ENCODE data around the gene SUB1.
"Not testable (repeated sequence)": the region's sequence is repeated elsewhere in the genome, so short reads cannot be mapped to it uniquely, and the experiment has no call there.

The SUB1 gene

GRCh38 chr5:32600054-32600622 is 14.8 kb downstream of the SUB1 start:
- no peak for DNase-seq (ENCODE audit: low read depth in 2 of 2)

GRCh38 chr5:32601623-32602295 is 16.4 kb downstream of the SUB1 start:
- DNase-seq (ENCODE audit: low read depth in 2 of 2): no peak

- DNase-seq (ENCODE audit: low read depth in 2 of 2): no peak
Observed at GRCh38 chr5:32602906-32603305, 17.5 kb downstream of the SUB1 start.

DNA sequence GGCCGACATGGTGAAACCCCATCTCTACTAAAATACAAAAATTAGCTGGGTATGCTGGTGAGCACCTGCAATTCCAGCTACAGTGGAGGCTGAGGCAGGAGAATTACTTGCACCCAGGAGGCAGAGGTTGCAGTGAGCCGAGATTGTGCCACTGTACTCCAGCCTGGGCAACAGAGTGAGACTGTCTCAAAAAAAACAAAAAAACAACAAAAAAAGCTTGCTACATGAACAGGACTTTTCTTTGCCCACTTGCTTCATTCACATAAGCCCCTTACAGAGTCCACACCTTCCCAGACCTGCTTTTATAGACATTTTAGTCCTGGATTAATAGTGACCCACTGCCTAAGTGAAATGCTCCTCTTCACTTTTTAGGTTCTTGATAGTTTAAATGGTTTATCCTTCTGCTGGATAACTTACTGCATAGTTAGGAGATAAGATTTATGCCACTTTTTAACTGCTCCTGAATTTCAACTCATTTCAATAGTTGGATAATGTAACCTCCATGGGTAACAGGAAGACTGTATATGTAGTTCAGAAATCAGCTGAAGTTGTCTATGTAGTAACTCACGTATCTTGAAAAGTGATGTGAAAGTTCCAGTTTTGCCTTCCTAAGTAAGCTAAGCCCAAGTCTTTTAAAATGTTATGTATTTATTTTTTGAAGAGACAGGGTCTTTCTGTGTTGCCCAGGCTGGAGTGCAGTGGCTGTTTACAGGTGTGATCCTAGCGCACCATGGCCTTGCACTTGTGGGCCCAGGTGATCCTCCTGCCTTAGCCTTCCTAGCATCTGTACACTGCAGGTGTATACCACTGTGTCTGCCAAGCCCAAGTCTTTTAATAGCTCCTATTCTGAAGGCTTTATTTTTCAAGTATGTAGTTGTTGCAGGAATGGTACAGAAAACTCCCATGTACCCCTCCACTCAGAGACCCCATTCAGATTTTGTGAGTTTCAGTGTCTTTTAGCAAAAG is 19.7 kb downstream of the SUB1 start:
- no peak for DNase-seq (ENCODE audit: low read depth in 2 of 2)

DNA sequence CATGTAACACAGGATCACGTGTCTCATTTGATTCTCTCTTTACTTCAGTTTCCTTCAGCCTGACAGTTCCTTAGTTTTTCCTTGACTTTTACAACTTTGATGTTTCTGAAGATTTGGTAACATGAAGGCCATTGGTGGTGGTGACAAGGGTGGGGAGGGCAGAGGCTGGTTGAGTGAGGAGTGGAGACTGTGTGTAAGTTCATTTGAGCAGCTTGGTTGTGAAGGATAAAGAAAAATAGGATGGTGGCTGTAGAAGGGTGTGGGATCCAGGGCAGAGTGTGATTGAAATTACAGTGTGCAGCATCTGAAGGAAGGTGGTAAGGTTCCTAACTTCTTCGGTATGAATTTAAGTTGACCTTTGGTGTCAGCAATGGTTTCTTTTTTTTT is 20.4 kb downstream of the SUB1 start:
- DNase-seq (ENCODE audit: low read depth in 2 of 2): no peak

GRCh38 chr5:32612134-32612888 is 27.0 kb downstream of the SUB1 start:
- no peak for DNase-seq (ENCODE audit: low read depth in 2 of 2)

- DNase-seq (ENCODE audit: low read depth in 2 of 2): peak; percentile 63 to 77
Observed at GRCh38 chr5:32613050-32613672, 27.8 kb downstream of the SUB1 start.

DNA sequence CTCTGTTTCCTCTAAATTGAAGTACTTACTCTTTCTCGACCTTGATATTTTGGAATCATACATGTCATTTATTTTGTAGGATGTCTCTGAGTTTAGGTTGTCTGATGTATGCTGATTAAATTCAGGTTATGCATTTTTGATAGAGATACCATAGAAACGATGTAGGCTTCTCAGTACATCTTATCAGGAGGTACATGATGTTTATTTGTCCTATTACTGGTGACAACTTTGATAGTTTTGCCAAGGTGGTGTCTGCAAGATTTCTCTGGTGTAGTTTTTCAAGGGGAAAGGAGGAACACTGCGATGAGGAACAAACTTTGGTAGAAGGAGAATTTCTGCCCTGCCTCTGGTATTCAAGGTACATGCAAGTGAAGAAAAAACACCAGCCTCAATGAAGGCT is 29.9 kb downstream of the SUB1 start:
- DNase-seq (ENCODE audit: low read depth in 2 of 2): no peak

- DNase-seq (ENCODE audit: low read depth in 2 of 2): no peak
Observed at GRCh38 chr5:32618962-32619361, 33.6 kb downstream of the SUB1 start.

DNA sequence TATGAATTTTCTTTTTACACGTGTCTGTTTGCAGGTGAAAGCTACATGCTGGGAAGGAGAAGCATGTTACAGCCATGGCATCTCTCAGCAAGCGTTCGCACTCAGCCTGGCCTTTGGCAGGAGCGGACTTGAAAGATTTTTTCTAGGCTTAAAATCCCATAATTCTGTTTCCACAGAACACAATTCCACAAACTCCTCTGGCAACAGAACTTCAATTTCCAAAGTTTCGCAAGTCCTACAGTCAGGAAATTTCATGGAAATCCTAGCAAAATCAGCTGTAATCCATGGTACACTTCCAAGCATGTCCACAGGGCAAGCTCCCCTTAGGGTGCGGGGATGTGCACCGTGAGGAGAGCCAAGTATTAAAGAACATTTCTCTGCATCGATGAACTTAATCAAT is 35.9 kb downstream of the SUB1 start:
- no peak for DNase-seq (ENCODE audit: low read depth in 2 of 2)

DNA sequence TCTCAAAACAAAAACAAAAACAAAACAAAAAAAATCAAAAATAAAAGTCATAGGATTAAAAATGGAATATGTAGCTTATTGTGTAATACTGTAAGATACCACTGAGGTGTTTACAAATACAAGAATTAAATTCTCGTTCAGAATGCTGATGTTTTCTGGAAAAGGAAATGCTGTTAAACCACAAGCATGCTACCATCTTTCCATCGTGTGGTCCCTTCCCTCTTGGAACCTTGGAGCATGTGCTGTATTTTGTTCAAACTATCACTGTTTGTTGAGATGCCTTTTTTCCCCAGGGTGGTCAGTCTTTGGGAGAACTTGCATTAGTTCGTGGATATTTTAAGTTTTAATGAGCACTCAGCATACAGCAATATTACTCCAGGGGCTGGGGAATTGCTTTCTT is 39.7 kb downstream of the SUB1 start:
- DNase-seq (ENCODE audit: low read depth in 2 of 2): no peak

DNA sequence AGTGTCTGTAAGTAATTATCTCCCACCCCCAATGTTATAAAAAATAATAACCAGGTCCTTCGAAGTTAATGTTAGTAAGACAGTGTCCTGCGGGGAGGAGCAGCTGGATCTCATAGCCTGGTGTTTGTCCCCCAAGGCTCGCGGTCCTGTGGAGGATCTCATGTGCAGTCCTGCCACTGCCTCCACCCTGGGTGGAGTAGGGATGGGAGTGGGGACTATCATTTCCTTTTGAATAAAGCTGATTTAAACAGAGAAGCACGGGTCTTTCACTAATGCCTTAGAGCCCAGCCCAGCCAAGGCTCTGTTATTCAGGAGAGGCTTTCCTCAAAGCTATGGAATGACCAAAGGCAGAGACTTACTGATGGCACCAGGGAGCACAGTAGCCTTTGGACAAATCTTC is 40.2 kb downstream of the SUB1 start:
- DNase-seq (ENCODE audit: low read depth in 2 of 2): no peak

DNA sequence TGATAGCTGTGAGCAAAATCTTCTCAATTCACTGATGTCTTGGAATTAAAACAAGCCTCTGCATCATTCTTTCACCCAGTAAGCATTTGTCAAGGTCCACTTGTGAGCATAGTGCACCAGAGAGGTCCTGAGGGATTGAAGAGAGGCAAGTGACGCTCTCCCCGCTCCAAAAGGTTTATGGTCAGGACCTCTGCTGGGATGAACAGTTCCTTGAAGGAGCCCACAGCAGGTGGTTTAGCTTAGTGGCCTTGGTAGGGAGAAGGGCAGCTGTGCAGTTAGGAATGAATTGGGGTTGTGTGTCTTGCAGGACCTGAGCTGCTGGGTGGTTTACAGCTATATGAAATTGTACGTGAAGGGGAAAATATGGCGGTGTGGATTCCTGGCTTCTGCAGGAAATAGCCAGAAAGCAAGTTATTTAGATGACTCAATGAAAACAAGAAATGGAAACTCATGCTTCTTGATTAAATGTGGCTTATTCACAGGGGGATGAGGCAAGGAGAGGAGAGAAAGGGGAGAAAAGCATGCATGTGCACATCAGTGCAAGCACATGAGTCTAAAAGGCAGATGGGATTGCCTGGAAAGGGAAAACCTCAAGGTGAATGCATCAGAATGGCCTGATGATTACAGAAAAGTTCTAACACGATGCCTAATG is 42.0 kb downstream of the SUB1 start:
- DNase-seq (ENCODE audit: low read depth in 2 of 2): no peak

- DNase-seq (ENCODE audit: low read depth in 2 of 2): no peak
Observed at GRCh38 chr5:32628049-32628844, 42.9 kb downstream of the SUB1 start.

GRCh38 chr5:32630867-32631491 is 45.6 kb downstream of the SUB1 start:
- DNase-seq (ENCODE audit: low read depth in 2 of 2): no peak

- DNase-seq (ENCODE audit: low read depth in 2 of 2): not testable (repeated sequence)
Observed at GRCh38 chr5:32633017-32633416, 47.7 kb downstream of the SUB1 start.

- no peak for DNase-seq (ENCODE audit: low read depth in 2 of 2)
Observed at GRCh38 chr5:32638309-32638708, 53.0 kb downstream of the SUB1 start.

DNA sequence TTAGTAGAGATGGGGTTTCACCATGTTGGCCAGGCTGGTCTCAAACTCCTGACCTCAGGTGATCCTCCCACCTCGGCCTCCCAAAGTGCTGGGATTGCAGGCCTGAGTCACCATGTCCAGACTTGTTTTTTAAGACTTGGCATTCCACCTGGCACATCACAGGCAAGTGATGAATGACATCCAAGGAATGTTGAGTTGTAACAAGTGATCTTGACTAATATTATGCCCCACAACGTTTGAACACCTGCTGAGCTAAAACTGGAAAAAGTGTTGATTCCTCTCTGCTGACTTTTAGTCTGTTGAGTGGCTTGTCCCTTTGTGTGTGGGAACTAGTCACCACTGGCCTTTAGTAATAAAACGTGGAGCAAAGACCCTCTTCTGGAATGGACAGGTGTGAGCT is 54.6 kb downstream of the SUB1 start:
- no peak for DNase-seq (ENCODE audit: low read depth in 2 of 2)

DNA sequence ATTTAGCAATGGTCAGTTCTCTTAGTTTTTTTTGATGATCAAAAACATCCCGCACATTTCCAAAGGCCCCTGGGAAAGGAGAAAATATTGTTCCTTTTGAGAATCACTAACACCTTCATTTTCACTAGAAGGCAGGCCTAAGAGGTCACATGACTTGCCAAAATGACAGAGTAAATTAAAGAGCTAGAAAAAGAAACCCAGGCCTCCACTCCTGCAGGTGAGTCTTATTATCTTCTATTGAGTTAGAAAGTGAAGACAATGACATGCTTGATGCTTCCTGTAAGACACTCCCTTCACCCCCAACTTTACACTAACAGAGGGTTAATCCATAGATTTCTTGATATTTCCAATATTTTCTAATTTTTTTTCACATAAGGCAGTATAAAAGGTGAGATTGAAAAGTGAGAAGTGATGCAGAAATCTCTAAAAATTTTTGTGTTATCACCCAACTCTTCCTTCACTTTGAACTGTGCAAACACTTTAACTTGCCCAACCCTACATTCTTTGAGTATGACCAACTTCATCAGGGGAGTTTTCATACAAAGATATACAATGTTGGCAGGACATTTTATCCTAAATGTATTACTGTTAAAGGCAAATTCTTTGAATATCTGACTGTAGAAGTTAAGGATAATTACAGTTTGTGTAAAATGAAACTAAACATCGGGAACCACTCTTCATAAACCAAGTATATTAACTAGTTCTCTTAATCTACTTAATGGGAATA is 57.1 kb downstream of the SUB1 start:
- DNase-seq (ENCODE audit: low read depth in 2 of 2): no peak
